Right forelimb (tissue), 1 donor: ENCODE measurements around the gene SLC36A3.
"Not testable (repeated sequence)": the region's sequence is repeated elsewhere in the genome, so short reads cannot be mapped to it uniquely, and the experiment has no call there.

Experiments used
- DNase-seq: peaks from one replicate; pipeline ENCODE4 v3.0.0-alpha.2; 2018

Gene SLC36A3

DNA sequence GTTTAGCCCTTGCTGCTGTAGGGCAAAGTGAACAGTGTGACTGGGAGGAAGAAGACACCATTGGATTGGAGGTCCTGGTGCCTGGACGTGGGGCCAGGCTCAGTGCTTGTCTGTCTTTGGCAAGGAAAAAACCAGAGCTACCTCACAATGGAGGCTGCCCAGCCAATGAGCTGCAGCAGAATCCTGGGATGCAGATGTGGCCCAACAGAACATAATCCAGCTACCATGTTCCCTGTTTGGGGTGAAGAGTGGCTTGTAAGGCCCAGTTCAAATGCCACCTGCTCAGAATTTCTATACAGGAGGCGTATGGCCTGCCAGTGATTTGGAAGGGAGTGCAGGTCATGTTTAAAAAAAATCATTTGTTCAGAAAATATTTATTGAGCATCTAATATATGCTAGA, at the start of gene SLC36A3:
Gene SLC36A3 (minus strand): TSS at position 101 of the 400 bp plus-strand sequence. CDS start 412 bp downstream, outside the sequence.
- DNase-seq, result no peak

DNA sequence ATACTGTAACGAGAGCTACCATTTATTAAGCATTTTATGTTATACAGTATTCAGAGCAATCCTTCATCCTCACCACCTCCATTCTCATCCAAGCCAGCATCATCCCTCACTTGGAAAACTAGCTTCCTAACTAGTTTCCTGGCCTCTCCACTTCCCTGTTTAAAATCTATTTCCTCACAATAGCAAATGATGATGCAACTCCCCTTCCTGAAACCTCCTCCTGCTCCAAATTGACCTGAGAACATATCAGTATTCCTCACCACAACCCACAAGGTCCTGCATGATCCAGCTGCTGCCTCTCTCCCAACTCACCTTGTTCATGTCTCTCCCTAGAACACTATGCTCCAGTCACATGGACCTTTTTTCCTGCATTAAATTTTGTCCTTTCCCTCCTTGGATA, 48.1 kb upstream of the SLC36A3 start:
- no peak for DNase-seq

GRCh38 chr5:151348789-151349188, 45.2 kb upstream of the SLC36A3 start:
- no peak for DNase-seq

DNA sequence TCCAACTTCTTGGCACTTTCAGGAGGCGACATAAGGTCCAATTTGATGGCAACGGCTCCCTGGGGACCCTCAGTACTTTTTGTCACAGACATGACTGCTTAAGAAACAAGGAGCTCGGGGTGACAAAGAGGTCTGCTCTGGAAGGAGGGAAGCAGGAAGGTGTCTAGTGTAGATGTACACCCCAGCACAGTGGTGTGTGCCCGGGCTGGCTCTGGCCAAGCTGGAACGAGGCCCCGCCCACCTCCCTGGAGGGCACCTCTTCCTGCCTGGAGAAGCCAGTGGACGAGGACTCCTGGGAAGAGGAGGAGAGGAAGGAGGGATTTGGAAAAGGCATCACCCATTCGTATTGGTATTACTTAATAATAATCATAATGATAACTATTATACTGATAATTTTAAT, 43.8 kb upstream of the SLC36A3 start, which contains the start of gene SLC36A2:
Gene SLC36A2 (minus strand): TSS at position 191 of the 400 bp plus-strand sequence. CDS start 99 bp downstream, at position 92.
- DNase-seq, result no peak

GRCh38 chr5:151345808-151346478, 42.4 kb upstream of the SLC36A3 start:
- no peak for DNase-seq

DNA sequence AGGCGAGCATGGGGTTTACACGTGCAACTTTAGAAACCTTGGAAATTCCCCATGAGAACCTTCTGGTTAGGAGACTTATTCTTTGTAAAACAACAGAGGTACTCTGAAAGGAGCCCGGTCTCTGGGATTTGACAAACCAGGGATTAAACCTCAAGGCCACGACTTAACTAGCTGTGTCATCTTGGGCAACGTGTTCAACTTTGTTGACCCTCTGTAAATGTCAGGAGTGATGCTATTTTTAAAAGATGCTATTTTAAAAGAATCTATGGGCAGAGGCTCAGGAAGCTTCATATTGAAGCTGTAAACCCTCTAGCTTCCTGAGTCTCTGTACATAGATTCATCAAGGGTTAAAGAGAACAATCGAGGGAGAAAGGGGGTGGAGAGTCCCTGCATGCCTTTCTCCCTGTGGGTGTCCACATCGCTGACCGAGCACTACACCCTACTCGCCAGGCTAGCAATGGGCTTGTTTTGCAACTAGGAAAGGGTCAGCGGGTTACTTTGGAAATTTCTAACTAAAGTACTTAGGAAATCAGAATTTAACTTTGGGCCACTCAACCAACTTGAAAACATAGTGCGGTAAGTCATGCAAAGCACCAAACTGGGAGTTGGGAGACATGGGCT, 41.7 kb upstream of the SLC36A3 start:
- no peak for DNase-seq

DNA sequence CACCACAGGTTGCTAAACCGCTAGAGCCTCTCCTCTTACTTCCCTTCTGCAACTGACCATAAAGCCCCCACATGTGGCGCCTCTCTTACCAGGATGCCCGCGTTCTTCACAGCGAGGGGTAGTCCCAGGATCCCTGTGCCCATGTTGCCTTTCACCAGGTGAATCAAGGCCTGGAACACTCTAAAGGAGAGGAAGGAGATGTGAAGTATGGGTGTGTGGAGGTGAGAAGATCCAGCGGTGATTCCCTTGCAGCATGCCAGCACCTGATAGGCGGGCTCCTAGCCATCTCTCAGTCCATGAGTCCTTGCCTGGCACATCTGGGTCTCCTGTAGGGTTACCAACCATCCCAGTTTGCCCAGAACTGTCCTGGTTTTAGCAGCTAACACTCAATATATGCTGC, 40.5 kb upstream of the SLC36A3 start:
- DNase-seq, result no peak

GRCh38 chr5:151340004-151340403, 36.4 kb upstream of the SLC36A3 start:
- DNase-seq, result no peak

- no peak for DNase-seq
These were observed 35.2 kb upstream of the SLC36A3 start for GRCh38 chr5:151338734-151339133.

- no peak for DNase-seq
These were observed 29.3 kb upstream of the SLC36A3 start for GRCh38 chr5:151332857-151333256.

GRCh38 chr5:151328734-151329133, 25.2 kb upstream of the SLC36A3 start:
- no peak for DNase-seq

GRCh38 chr5:151327585-151327984, 24.0 kb upstream of the SLC36A3 start:
- no peak for DNase-seq

DNA sequence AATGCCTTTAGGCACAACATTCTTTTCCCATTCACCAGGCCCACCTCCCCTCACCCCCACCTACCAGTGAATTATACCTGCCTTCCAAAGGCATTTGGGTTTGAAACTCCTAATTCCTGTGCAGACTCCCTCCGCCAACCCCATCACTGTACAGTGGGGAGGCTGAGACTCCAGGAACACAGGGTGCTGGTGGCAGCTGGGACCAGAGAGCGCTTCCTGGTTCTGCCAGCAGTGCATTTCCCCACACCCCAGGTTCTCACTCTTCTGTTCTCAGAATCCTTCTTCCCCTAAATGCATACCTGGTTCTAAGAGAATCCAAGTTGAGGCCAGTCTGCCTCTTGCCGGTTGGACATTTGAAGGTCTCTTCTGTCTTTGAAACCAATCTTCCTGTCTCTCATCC, 22.7 kb upstream of the SLC36A3 start:
- no peak for DNase-seq

DNA sequence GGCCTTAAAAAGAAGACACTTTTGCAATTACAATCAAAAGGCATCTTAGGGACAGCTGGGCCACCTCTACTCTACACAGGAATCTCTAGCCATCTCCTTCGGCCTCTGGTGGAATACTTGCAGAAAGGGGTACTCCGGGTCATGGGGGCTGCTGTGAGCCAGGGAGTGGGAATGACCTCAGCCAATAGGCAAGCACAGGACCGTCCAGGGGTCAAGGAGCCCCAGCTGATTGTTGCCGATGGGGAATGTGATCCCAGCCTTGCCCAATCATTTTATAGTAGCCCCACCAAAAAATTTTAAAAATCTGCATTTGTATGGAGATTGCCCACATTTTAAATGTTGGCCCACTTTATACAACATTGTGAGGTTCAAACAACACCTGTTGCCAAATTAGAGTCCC, 16.9 kb upstream of the SLC36A3 start:
- no peak for DNase-seq

DNA sequence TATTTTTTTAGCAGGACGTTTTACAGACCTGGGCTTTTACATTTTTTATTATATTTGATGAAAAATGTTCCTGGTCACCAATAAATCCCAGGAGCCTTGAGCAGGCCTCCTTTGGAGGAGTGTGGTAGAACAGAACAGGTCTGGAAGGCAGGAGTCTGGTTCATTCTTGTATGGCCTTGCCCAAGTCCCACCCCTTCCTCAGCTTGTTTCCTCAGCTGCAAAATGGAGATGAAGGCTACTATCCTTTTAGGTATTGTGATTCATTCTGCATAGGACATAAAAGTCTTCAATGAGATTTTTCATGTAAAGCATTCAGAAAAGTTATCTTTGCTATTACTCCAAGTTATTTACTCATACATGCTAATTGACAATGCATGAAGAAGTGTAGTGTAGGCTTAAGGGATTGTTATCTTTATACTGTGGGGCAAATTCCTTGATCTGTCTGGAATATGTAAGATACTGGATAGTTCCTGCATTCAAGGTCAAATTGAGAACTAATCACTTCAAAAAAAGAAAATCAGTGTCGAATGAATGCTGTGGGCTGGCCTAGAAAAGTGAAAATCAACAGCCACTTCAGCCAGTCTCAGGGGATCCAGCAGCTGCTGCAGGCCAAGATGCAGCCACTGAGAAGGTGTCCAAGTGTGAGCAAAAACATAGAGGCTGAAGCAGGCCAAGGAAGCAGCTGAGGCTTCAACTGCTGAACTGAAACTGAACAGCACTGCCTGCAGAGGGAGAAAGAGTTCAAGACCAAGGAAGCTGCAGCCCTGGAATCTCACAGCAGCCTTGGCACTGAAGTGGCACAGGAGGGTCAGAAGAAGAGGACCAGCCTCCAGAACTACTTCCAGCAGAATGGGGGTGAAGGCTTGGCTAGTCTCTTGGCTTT, 15.5 kb upstream of the SLC36A3 start:
- DNase-seq, result peak; percentile 52

DNA sequence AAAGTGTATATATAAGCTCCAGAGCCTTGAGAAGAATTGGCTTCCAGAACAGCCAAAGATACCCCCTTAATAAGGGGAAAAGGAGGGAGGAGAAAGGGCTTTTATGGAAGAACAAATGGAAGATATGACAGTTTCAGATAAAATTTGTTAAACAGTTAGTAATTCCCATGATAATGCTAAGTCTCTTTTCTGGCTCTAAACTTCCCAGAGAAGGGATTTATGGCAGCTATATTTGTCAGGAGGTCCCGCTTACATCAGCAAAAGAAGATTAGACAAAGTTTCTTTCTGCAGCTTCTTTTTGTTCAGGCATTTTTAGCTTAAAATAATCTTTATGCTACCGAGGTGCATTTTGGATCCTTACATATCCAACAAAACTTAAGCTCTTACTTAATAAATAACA, 14.3 kb upstream of the SLC36A3 start:
- DNase-seq, result no peak

DNA sequence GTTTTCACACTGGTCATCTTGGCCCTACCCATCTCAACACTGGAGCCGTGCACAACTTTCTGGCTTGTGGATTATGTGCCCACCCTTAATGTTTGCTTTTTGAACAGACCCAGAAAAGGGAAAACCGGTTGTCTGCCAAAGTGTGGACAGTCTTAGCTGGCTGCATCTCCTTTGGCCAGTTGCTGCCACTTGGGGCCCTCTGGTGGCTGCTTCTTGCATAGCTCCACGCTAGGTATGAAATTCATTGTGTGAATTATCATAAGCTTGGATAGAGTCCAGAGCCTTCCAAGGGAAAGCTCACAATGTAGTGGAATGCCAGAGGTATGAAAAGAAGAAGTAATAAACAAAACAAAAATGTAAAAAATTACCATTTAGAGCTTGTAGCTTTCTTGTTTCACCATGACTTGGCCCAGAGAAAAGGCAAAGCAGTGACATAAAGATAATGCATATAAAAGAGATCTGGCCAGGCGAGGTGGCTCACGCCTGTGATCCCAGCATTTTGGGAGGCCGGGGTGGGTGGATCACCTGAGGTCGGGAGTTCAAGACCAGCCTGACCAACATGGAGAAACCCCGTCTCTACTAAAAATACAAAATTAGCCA, 12.5 kb upstream of the SLC36A3 start:
- DNase-seq, result peak; percentile 73

- no peak for DNase-seq
These were observed 9.8 kb upstream of the SLC36A3 start for GRCh38 chr5:151313357-151313756.

DNA sequence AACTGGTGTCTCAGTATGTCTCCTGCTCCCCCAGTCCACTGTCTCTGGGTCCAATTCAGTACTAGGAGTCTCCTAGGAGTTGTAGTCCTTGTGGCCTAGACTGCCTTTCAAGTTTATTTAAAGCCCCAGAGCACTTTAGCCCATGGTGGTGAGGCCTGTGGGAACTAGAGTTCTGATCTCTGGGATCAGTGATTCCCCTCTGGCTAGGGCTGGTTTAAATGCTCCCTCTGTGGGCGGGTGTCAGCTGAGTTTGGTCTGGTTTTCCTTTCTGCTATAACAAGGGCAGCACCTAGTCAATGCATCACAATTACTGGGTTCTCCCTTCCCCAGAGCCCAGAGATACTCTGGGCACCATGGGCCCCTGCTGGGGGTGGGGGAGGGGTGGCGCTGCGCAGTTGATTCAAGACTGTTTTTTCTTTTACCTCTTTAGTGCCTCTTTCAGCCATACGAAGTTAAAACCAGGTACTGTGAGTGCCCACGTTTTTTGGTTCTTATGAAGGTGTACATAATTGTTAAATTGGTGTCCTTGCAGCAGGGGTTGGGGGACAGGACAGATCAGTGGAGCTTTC, 9.3 kb upstream of the SLC36A3 start:
- DNase-seq, result no peak

DNA sequence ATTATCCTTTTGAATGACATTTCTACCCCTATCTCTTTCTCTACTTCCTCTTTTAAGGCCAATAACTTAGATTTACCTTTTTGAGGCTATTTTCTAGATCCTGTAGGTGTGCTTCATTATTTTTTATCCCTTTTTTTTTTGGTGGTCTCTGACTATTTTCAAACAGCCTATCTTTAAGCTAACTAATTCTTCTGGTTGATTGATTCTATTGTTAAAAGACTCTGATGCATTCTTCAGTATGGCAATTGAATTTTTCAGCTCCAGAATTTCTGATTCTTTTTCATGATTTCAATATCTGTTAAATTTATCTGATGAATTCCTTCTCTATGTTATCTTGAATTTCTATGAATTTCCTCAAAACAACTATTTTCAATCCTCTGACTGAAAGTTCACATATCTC, 7.4 kb upstream of the SLC36A3 start:
- no peak for DNase-seq

DNA sequence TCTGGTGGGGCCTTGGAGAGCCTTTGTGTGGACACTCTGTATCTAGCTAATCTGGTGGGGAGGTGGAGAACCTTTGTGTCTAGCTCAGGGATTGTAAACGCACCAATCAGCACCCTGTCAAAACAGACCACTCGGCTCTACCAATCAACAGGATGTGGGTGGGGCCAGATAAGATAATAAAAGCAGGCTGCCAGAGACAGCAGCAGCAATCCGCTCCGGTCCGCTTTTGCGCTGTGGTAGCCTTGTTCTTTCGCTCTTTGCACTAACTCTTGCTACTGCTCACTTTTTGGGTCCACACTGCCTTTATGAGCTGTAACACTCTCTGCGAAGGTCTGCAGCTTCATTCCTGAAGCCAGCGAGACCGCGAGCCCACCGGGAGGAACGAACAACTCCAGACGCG, 6.3 kb upstream of the SLC36A3 start:
- not testable (repeated sequence) for DNase-seq

DNA sequence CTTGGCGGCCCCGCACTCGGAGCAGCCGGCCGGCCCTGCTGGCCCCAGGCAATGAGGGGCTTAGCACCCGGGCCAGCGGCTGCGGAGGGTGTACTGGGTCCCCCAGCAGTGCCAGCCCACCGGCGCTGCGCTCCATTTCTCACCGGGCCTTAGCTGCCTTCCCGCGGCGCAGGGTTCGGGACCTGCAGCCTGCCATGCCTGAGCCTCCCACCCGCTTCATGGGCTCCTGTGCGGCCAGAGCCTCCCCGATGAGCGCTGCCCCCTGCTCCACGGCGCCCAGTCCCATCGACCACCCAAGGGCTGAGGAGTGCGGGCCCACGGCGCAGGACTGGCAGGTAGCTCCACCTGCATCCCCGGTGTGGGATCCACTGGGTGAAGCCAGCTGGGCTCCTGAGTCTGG, 5.7 kb upstream of the SLC36A3 start:
- DNase-seq, result not testable (repeated sequence)
